SH-SY5Y (cell line): ENCODE measurements around the gene TPRKB.

ENCODE experiments used
- GATA2 ChIP-seq: IDR thresholded peaks from 2 replicates; pipeline ENCODE4 v1.6.1; 2011; ENCODE audit warnings: mild to moderate bottlenecking, low read depth, low read length
- GATA3 ChIP-seq: IDR thresholded peaks from 2 replicates; pipeline ENCODE4 v1.6.1; 2011; ENCODE audit warnings: low read depth, mild to moderate bottlenecking, low read length, moderate library complexity

The TPRKB gene

DNA sequence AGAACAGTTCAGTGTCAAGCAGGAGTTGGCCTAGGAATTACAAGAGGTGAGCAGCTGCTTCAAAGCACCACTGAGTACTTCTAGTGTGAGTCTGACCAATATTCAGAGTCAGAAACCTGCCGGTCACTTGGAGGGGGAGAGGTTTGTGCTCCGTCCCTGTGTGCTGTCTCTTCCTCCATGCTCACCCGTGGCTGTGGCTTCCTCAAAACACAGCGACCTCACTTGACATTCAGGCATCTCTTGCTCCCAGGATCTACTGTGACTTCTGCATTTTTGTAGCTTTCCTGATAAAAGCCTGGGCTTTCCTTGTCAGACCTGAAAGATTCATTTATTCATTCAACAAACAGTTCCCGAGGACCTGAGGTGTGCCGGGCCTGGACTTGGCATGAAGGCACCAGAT is 32.9 kb downstream of the TPRKB start:
- TF ChIP-seq GATA2, result no peak

DNA sequence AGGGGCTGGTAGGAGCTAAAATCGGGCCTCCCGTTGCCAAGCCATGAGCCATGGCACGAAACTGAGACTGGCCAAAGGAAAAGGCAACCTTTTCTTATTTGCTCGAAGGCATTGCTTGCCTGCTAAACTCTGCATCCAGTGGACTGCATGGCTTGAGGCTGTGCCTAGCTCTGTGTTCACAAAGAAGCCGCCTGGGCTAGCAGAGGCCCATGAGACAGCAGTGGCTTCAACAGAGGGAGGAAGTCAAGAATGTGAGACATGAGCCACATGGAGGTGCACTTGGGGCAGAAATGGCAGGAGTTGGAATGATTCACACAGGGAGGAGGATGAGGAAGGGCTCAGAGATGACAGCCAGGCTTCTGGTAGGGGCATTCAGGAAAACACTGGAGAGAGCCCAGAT is 33.5 kb downstream of the TPRKB start:
- TF ChIP-seq GATA2, result no peak
- no peak for TF ChIP-seq GATA3

DNA sequence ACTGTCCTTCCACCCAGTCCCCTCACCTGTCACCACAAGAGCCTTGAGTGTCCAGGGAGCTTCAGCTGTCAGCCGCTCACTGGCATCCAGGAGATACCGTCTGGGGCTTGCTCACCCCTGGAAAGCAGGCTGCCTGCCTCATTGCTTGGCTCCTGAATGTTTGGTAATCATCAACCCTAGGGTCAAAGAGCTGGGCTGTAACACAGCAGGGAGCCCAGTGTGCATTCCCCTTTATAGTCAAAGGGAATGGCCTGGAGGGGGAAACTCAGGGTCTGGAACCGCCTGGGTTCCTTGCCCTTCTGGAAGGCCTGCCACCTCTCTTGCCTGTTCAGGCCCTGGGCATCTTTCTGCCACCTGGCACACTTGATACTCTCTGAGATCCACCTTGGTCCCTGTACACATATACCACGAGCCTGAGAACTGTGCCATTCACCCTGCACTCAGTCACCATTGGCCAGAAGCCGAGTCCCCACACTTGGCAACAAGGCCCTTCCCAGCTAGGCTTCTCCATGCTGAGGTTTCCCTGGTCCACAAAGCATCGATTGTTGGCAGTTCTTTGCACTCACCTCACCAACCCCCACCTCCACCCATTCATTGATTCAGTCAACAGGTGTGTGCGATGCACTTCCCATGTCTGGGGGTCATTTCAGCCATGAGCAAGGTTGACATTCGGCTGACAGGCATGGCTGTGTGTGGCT is 35.0 kb downstream of the TPRKB start:
- TF ChIP-seq GATA2 (no peak), GATA3 (no peak)

DNA sequence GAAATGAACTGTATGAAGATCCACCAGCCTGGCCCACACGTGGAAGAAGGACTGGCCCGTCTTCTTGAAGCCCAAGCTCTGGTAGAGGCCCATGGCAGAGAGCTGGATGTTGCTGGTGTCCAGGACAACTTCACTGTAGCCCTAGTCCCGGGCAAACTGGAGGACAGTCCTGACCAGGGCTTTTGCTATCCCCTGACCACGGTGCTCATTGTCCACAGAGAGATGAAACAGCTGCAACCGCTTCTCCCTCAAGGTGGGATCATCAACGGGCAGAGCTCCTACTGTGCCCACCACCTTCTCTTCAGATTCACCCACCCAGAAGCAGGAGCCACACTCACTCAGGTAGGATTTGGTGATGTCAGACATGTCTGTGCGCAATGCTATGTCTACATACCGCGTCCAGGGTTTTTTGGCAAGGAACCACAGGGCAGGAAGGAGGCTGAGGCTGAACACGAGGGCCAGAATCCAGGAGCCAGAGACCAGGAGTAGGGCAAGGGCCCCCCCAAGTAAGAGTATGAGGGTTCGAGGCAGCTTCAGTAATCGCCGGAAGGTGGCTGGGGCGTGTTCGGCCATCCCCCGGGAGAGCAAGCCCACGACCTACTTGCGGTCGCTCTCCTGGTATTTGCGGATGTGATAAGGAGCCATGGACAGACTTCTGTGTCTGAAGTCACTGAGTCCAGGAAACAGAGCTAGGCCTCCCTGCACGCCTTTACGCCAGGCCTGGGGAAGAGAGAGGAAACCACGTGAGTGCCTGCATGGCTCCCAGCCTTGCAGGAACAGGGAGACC is 36.3 kb downstream of the TPRKB start:
- TF ChIP-seq GATA2 (no peak), GATA3 (no peak)

DNA sequence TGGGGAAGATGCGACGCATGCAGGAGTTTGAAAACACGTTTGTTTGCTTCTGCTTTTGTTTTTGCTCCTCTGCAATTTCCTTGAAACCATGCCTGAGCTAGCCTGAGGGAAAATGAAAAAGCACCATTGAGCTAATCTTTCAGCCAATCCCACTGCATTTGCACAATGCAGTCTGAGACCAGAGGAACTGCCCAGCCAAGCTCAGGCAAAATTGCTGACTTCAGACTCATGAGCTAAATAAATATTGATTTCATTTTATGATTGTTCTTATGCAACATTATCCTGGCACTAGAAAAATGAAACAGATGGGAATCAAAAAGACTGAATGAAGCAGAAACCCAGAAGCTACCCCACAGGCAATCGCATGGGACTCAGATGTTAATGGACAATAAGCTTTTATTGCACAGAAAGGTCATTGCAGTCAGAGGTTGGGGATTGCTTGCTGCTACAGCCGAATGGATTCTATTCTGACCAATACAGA is 37.0 kb downstream of the TPRKB start:
- TF ChIP-seq GATA2 (no peak), GATA3 (no peak)

DNA sequence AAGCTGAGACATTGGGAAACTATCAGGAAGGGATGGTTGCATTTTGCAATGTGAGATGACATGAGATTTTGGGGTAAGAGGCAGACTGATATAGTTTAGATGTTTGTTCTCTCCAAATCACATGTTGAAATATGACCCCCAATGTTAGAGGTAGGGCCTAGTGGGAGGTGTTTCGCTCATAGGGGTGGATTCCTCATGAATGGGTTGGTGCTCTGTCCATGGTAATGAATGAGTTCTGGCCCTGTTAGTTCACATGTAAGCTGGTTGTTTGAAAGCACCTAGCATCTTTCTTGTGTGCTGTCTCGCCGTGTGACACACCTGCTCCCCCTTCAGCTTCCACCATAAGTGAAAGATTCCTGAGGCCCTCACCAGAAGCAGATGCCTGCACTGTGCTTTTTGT is 37.7 kb downstream of the TPRKB start:
- no peak for TF ChIP-seq GATA2
- no peak for TF ChIP-seq GATA3

DNA sequence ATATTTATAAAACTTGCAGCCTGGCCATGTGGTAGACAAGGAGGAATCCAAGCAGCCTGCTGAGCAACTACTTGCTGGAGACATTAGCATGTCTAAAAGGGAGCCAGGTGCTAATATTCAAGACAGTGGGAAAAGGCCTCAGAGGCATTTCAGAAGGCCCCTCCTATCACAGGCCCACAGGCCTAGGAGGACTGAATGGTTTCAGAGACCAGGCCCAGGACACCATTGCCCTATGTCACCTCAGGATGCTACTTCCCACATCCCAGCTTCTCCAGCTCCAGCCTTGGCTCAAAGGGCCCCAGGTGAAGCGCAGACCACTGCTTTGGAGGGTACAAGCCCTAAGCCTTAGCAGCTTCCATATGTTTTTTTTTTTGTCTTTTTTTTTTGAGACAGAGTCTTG is 39.0 kb downstream of the TPRKB start:
- no peak for TF ChIP-seq GATA2
- no peak for TF ChIP-seq GATA3

DNA sequence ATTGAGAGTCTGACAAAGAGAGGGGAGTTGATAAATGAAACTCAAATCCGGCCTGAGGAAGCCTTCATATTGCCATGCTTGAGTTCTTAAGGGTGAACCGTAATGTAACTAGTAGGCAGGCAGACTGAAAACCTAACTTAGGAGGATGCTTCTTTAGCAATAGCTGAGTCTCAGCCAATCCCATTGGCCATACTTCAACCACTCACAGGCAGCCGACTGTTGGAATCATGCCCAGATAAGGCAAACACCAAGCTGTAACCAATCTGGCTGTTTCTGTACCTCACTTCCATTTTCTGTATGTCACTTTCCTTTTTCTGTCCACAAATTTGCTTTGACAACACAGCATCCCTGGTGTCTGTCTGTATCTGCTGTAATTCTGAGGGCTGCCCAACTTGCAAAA is 39.5 kb downstream of the TPRKB start:
- TF ChIP-seq GATA3 (no peak), GATA2 (no peak)

DNA sequence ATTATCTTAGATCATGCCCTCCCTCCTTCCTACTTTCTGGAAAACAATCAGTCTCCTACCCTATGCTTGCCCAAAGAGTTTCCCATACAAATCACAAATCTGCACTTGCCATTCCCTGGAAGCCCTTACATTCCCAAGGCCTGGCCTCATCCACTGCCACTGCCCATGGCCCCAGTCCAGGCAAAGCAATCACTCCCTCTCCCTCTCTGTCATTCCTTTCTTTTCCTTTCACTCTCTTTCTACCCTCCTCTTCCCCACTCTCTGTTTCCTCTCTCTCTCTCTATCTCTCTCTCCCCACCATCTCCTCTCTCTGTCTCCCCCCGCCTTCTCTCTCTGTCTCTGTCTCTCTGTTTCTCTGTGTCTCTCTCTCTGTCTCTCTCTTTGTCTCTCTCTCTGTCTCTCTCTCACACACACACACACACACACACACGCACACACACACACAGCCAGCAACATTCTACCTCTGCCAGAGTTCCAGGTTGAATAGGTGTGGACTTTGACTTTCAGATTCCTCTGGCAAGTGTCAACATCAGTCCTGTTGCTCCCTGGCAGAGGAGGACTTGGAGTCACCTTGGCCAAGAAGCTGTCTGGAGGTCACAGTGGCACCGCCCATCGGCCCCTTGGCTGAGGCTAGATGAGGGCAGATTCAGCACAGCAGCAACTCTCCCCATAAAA is 51.2 kb downstream of the TPRKB start:
- TF ChIP-seq GATA3 (no peak), GATA2 (no peak)
